Prostate gland (tissue), 2 donors: ENCODE data around the gene DCST1. TPM values are rescaled to one million over a fixed set of nuclear protein-coding genes. Genes with fewer than 3 reads are reported as not detected.

ENCODE experiments used
- DNase-seq: peaks from one replicate; pipeline ENCODE4 v3.0.0-alpha.2; 2019; ENCODE audit warnings: low spot score
- H3K27ac ChIP-seq, 2 donors: fragments of 200-600 bp; sonication (generic); 2 replicates each; pipeline ENCODE4 v1.5.1; 2017 to 2019
- H3K27me3 ChIP-seq: fragments of 200-600 bp; sonication (generic); replicated peaks from 2 replicates; pipeline ENCODE4 v1.5.1; 2019; ENCODE audit not compliant: insufficient read depth
- H3K36me3 ChIP-seq, 2 donors: fragments of 200-600 bp; sonication (generic); 1 replicate in 1 of 2; 2 replicates in 1 of 2; pipeline versions ENCODE4 v1.5.1 to v1.8.1; 2017 to 2019
- H3K4me1 ChIP-seq: fragments of 200-600 bp; sonication (generic); replicated peaks from 2 replicates; pipeline ENCODE4 v1.5.1; 2019
- H3K4me3 ChIP-seq, 2 donors: fragments of 200-600 bp; sonication (generic); 2 replicates each; pipeline ENCODE4 v1.5.1; 2017 to 2019
- H3K9me3 ChIP-seq: fragments of 200-600 bp; sonication (generic); 2 replicates; pipeline ENCODE4 v1.5.1; 2017
- POLR2A ChIP-seq: fragments of 450-650 bp; IDR thresholded peaks from one replicate; pipeline ENCODE4 v1.6.1; 2016; ENCODE audit warnings: antibody characterized with exemption, mild to moderate bottlenecking
- POLR2AphosphoS5 ChIP-seq: sonication (generic); formaldehyde crosslinking; IDR thresholded peaks from one replicate; pipeline ENCODE4 v1.6.1; 2017; ENCODE audit warnings: antibody characterized with exemption
- WGBS: methylation state at CpG from one replicate; pipeline ENCODE4 v1.1.5; 2018; 5-methylcytosine and 5-hydroxymethylcytosine counted together
- intact Hi-C: fragments of 100-400 bp; cut with DNase I; formaldehyde crosslinking; loops from one replicate; pipeline ENCODE4 v1.14.2; 2022
- total RNA-seq, 2 donors: library from RNA; depleted of rRNA; stranded (reverse); fragments of >200 nt; gene quantifications; one replicate each; pipeline ENCODE4 v1.1.0, GENCODE V29; 2016
- TF ChIP-seq, protein P1 (sequence below), 4 experiments: fragments of 200-600 bp in 2 of 4; fragments of 450-650 bp in 2 of 4; sonication (generic) in 2 of 4; IDR thresholded peaks; 1 replicate in 3 of 4; 2 replicates in 1 of 4; pipeline ENCODE4 v1.5.1; 2016 to 2019; ENCODE audit warnings: antibody characterized with exemption in 4 of 4, mild to moderate bottlenecking in 2 of 4, moderate library complexity in 2 of 4

DCST1 gene
- total RNA-seq, 2 donors from 2014 or later = 0.51 TPM; not detected in 1

DNA sequence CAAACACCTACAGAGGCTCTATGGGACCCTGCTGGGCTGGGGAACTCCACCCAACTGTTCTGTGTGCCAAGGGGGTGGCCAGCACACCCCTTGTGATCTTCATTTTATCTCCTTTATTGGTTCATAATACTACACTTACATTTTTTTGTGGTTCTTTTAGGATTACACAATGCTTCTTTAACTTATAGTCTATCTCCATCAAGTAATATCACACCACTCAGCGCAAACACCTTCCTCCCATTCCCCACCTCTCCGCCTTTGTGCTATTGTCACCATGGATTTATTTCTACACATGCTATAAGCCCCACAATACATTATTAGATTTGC, 61.0 kb downstream of the DCST1 start:
- Histone ChIP-seq H3K27ac (peak overlapping the region in 1 of 2 donors; percentile 26), H3K4me3 (no peak overlapping the region), H3K4me1 (peaks cover 5% of the 10 kb centered on the region), H3K27me3 (no peaks in the 10 kb centered on the region), H3K9me3 (no peaks in the 10 kb centered on the region), H3K36me3 (no peaks in the 10 kb centered on the region)
- intact Hi-C loops = loop anchor here (2.0 kb wide), 1 partner anchor 72 kb away; no protein-coding TSS in a partner anchor
- TF ChIP-seq POLR2AphosphoS5 = no peak
- TF ChIP-seq, protein P1, sequence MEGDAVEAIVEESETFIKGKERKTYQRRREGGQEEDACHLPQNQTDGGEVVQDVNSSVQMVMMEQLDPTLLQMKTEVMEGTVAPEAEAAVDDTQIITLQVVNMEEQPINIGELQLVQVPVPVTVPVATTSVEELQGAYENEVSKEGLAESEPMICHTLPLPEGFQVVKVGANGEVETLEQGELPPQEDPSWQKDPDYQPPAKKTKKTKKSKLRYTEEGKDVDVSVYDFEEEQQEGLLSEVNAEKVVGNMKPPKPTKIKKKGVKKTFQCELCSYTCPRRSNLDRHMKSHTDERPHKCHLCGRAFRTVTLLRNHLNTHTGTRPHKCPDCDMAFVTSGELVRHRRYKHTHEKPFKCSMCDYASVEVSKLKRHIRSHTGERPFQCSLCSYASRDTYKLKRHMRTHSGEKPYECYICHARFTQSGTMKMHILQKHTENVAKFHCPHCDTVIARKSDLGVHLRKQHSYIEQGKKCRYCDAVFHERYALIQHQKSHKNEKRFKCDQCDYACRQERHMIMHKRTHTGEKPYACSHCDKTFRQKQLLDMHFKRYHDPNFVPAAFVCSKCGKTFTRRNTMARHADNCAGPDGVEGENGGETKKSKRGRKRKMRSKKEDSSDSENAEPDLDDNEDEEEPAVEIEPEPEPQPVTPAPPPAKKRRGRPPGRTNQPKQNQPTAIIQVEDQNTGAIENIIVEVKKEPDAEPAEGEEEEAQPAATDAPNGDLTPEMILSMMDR (IDR thresholded peaks at IDR 0.05) = no peak
- TF ChIP-seq POLR2A = no peak
- WGBS = 57% methylated on average over 2 of the region's 2 CpGs
- no peak for DNase-seq

DNA sequence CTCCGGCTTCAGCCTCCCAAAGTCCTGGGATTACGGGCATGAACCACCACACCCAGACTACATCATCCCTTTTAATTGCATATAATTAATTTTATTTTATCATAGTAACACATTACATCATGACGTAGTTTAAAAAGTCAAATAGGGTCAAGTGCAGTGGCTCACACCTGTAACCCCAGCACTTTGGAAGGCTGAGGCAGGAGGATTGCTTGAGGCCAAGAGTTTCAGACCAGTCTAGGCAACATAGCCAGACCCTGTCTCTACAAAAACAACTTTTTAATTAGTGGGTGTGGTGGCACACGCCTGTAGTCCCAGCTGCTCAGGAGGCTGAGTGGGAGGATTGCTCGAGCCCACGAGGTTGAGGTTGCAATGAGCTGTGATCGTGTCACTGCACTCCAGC, 65.7 kb downstream of the DCST1 start:
- no peaks in the 10 kb centered on the region for H3K27me3 ChIP-seq
- no peaks in the 10 kb centered on the region for H3K9me3 ChIP-seq
- no peak overlapping the region for H3K4me3 ChIP-seq
- H3K27ac ChIP-seq = no peak overlapping the region
- 83% methylated on average over 7 of the region's 7 CpGs for WGBS
- no peak for DNase-seq
- intact Hi-C loops = no loop called here
- TF ChIP-seq POLR2A = no peak
- TF ChIP-seq POLR2AphosphoS5 = no peak
- TF ChIP-seq, protein P1 (IDR thresholded peaks at IDR 0.05) = no peak
- no peaks in the 10 kb centered on the region for H3K36me3 ChIP-seq
- no peaks in the 10 kb centered on the region for H3K4me1 ChIP-seq

Other genes starting within 250 kb of the DCST1 start
- gene KCNN3, start 163.5 kb upstream of the DCST1 start, total RNA-seq = 1 to 10 TPM; 1.2 to 3.0 TPM
- gene PMVK, start 97.1 kb upstream of the DCST1 start, total RNA-seq = 10 to 100 TPM; 23.2 to 26.2 TPM
- gene PBXIP1, start 77.7 kb upstream of the DCST1 start, total RNA-seq = 100 to 1,000 TPM; 113 to 140 TPM
- gene PYGO2, start 72.0 kb upstream of the DCST1 start, total RNA-seq = 10 to 100 TPM; 44.1 to 44.6 TPM
- gene SHC1, start 63.1 kb upstream of the DCST1 start, total RNA-seq = 10 to 100 TPM; 85.0 to 97.2 TPM
- gene CKS1B, start 59.1 kb upstream of the DCST1 start, total RNA-seq = 10 to 100 TPM; 33.5 to 47.5 TPM
- 10 to 100 TPM; 31.5 to 35.3 TPM for gene FLAD1, start 50.5 kb upstream of the DCST1 start, total RNA-seq
- not detected for gene LENEP, start 40.2 kb upstream of the DCST1 start, total RNA-seq
- gene ZBTB7B, start 31.0 kb upstream of the DCST1 start, total RNA-seq = 100 to 1,000 TPM in 1 of 2 donors, 10 to 100 TPM in 1; 60.0 to 103 TPM
- gene DCST2, start within 50 bp of the DCST1 start, total RNA-seq = 1 to 10 TPM; 2.3 to 5.3 TPM
- 100 to 1,000 TPM in 1 of 2 donors, 10 to 100 TPM in 1; 72.5 to 138 TPM for gene ADAM15, start 17.5 kb downstream of the DCST1 start, total RNA-seq
- 10 to 100 TPM; 10.3 to 23.4 TPM for gene EFNA4, start 29.9 kb downstream of the DCST1 start, total RNA-seq
- gene EFNA3, start 45.0 kb downstream of the DCST1 start, total RNA-seq = 1 to 10 TPM; 5.9 to 8.4 TPM
- gene EFNA1, start 94.1 kb downstream of the DCST1 start, total RNA-seq = 100 to 1,000 TPM in 1 of 2 donors, 10 to 100 TPM in 1; 85.1 to 132 TPM
- gene SLC50A1, start 102.0 kb downstream of the DCST1 start, total RNA-seq = 10 to 100 TPM; 26.6 to 48.0 TPM
- gene DPM3, start 106.7 kb downstream of the DCST1 start, total RNA-seq = 10 to 100 TPM; 93.6 to 97.0 TPM
- 100 to 1,000 TPM; 111 to 236 TPM for gene KRTCAP2, start 139.5 kb downstream of the DCST1 start, total RNA-seq
- 1 to 10 TPM in 1 of 2 donors, under 1 TPM in 1; 0.14 to 1.6 TPM for gene TRIM46, start 140.0 kb downstream of the DCST1 start, total RNA-seq
- gene THBS3, start 174.1 kb downstream of the DCST1 start, total RNA-seq = 10 to 100 TPM; 13.1 to 38.5 TPM
- 10 to 100 TPM; 49.6 to 57.1 TPM for gene MTX1, start 174.9 kb downstream of the DCST1 start, total RNA-seq
- 10 to 100 TPM; 19.6 to 24.3 TPM for gene ENTREP3, start 221.7 kb downstream of the DCST1 start, total RNA-seq
- 10 to 100 TPM; 84.1 to 97.8 TPM for gene SCAMP3, start 228.5 kb downstream of the DCST1 start, total RNA-seq
- 10 to 100 TPM; 28.1 to 56.5 TPM for gene CLK2, start 239.7 kb downstream of the DCST1 start, total RNA-seq
- 1 to 10 TPM; 1.9 to 2.6 TPM for gene HCN3, start 243.6 kb downstream of the DCST1 start, total RNA-seq